ENCODE measurements around the gene KRT33A. TPM values are rescaled to one million over a fixed set of nuclear protein-coding genes. Genes with fewer than 3 reads are reported as not detected.

Gene KRT33A
- total RNA-seq, 1 donor from 2014 or later = not detected

DNA sequence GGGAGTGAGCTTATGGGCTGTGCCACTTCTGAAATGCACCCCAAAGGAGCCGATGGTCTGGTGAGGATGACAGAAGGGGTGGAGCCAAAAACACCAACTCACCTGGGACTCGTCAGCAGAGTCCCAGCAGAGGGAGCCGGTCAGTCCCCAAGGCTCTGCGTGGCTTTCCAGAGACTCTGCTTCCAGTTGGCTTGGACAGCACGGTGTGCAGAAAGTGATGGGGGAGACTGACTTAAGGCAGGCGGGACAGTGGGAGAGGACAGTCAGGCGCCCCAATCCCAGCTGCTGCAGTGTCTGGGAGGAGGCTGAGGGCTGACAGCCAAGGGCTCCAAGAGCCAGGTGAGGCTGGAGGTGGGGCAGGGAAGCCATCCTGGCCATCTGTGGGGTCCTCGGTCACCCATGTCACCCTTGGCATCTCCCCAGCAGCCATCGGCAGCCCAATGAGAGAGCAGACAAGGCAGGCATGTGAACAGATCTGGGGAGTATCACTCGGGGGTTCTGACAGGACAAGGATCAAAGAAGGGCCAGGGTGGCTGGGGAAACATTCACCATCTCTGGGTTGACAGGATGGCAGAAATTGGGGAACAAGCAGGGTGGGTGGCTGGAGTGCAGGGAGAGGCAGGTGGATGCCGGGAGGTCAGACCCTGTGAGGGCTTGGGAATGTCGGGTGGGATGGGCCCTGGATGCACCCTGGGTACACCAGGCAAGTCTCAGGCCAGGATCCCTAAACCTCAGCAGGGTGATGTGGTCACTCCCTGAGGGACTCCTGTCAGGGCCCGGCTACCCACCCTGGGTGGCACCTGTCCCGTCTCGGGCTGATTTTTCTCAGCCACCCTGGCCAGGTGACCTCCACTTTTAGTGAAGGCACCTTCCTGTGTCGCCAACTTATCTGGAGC lies 26.2 kb downstream of the KRT33A start:
- TF ChIP-seq, protein P1, sequence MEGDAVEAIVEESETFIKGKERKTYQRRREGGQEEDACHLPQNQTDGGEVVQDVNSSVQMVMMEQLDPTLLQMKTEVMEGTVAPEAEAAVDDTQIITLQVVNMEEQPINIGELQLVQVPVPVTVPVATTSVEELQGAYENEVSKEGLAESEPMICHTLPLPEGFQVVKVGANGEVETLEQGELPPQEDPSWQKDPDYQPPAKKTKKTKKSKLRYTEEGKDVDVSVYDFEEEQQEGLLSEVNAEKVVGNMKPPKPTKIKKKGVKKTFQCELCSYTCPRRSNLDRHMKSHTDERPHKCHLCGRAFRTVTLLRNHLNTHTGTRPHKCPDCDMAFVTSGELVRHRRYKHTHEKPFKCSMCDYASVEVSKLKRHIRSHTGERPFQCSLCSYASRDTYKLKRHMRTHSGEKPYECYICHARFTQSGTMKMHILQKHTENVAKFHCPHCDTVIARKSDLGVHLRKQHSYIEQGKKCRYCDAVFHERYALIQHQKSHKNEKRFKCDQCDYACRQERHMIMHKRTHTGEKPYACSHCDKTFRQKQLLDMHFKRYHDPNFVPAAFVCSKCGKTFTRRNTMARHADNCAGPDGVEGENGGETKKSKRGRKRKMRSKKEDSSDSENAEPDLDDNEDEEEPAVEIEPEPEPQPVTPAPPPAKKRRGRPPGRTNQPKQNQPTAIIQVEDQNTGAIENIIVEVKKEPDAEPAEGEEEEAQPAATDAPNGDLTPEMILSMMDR (IDR thresholded peaks at IDR 0.05; ENCODE audit: unreplicated experiment) = peak; percentile 48
- Mint-ChIP-seq H3K4me3 (ENCODE audit: low read depth) (no peak overlapping the region), H3K27ac (no peak overlapping the region), H3K9me3 (ENCODE audit: low read depth) (peaks cover 13% of the 10 kb centered on the region), H3K27me3 (peaks cover 5% of the 10 kb centered on the region), H3K4me1 (ENCODE audit: low read depth) (no peaks in the 10 kb centered on the region), H3K36me3 (ENCODE audit: insufficient read depth) (no peaks in the 10 kb centered on the region)
- DNase-seq (ENCODE audit: low spot score, unreplicated experiment) = no peak

DNA sequence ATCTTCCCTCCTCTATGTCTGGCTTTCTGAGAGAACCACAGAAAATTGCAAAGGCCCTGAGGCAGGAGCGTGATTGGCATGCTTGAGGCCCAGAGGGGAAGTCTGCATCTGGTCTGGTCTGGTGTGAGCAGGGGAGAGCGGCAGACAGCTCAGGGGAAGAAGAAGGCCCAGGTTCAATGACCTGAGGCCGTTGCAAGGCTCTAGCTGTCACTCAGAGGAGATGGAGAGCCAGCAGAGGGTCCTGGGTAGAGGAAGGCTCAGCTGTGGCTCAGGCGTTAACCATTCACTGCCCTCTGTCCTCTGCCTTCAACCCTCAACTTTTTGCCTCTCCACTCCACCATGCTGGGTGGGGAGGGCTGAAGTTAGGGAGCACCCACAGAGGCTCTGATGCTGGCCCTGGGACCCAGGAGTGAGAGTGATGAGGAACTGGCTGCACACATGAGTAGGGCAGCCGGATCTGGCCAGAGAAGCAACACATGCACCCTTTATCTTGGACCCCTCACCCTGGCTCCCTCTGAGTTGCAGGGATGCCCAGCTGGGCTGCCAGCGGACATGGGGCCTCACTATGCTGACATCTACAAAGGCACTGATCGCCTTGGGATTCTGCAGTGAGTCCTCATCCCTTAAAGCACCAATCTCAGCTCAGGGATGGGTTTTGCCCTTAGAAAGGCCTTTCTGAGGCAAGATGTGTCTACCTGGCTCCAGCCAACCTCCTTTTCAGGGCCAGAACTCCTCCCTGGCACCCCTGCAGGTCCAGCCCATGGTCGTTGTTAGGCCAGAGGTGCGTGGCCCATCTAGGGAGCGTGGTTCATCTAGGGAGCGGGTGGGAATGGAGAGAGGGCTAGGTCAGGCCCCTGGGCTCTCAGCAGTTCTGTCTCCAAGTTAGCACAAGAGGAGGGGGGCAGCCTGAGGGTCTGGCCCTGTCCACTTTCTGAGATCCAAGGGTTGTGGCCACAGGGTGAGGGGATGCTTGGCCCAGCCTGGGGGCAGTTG lies 27.4 kb downstream of the KRT33A start:
- DNase-seq (ENCODE audit: low spot score, unreplicated experiment) = no peak
- Mint-ChIP-seq H3K4me3 (ENCODE audit: low read depth) (no peak overlapping the region), H3K36me3 (ENCODE audit: insufficient read depth) (no peaks in the 10 kb centered on the region), H3K4me1 (ENCODE audit: low read depth) (no peaks in the 10 kb centered on the region), H3K27me3 (peaks cover 5% of the 10 kb centered on the region), H3K9me3 (ENCODE audit: low read depth) (peaks cover 17% of the 10 kb centered on the region), H3K27ac (no peak overlapping the region)
- TF ChIP-seq, protein P1 (IDR thresholded peaks at IDR 0.05; ENCODE audit: unreplicated experiment) = no peak

- H3K4me1 Mint-ChIP-seq (ENCODE audit: low read depth) = no peaks in the 10 kb centered on the region
- H3K27ac Mint-ChIP-seq = no peak overlapping the region
- TF ChIP-seq, protein P1 (IDR thresholded peaks at IDR 0.05; ENCODE audit: unreplicated experiment) = peak; percentile 78
Measured at GRCh38 chr17:41322094-41322902, 28.3 kb downstream of the KRT33A start.

DNA sequence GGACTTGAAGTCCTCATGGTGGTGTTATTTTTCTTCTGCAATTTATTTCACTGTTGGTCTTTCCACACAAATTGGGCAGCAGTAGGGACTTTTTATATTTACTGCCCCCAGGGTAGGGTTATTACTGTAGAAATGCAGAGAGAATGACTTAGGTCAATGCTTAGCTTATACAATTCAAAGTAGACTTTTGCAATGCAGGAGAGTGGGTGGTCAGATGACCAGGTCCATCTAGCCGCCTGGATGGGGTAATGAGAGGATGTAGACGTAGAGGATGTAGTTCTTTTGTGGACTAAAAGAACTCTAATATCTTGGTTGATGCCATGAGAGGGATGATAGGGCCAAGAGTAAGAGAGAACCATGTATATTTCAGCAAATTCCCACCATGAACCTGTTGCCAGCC lies 32.4 kb downstream of the KRT33A start:
- no peak overlapping the region for H3K4me3 Mint-ChIP-seq (ENCODE audit: low read depth)
- H3K27ac Mint-ChIP-seq = no peak overlapping the region
- H3K27me3 Mint-ChIP-seq = peaks cover 9% of the 10 kb centered on the region
- no peaks in the 10 kb centered on the region for H3K36me3 Mint-ChIP-seq (ENCODE audit: insufficient read depth)
- peaks cover 17% of the 10 kb centered on the region for H3K9me3 Mint-ChIP-seq (ENCODE audit: low read depth)
- no peak for DNase-seq (ENCODE audit: low spot score, unreplicated experiment)
- H3K4me1 Mint-ChIP-seq (ENCODE audit: low read depth) = no peaks in the 10 kb centered on the region
- TF ChIP-seq, protein P1 (IDR thresholded peaks at IDR 0.05; ENCODE audit: unreplicated experiment) = no peak

More at GRCh38 chr17:41322094-41322902, 28.3 kb downstream of the KRT33A start:
- no peak for DNase-seq (ENCODE audit: low spot score, unreplicated experiment)
- H3K4me3 Mint-ChIP-seq (ENCODE audit: low read depth) = no peak overlapping the region
- H3K9me3 Mint-ChIP-seq (ENCODE audit: low read depth) = peaks cover 17% of the 10 kb centered on the region
- no peaks in the 10 kb centered on the region for H3K36me3 Mint-ChIP-seq (ENCODE audit: insufficient read depth)
- H3K27me3 Mint-ChIP-seq = peaks cover 5% of the 10 kb centered on the region
